IPS-18a (cell line): ENCODE measurements around the gene VPS13D.

Experiments
- H3K27ac ChIP-seq: one replicate; pipeline ENCODE4 v1.5.1; 2013; ENCODE audit warnings: low read length
- H3K27me3 ChIP-seq: one replicate; pipeline ENCODE4 v1.6.1; 2013; ENCODE audit warnings: mild to moderate bottlenecking, low read length; ENCODE audit not compliant: control insufficient read depth, insufficient read depth
- H3K36me3 ChIP-seq: one replicate; pipeline ENCODE4 v1.6.1; 2013; ENCODE audit warnings: low read depth, low read length; ENCODE audit not compliant: control insufficient read depth
- H3K4me1 ChIP-seq: one replicate; pipeline ENCODE4 v1.6.1; 2013; ENCODE audit warnings: low read depth, low read length; ENCODE audit not compliant: control insufficient read depth
- H3K4me3 ChIP-seq: one replicate; pipeline ENCODE4 v1.5.1; 2013; ENCODE audit warnings: low read length
- H3K9ac ChIP-seq: one replicate; pipeline ENCODE4 v1.6.1; 2013; ENCODE audit warnings: mild to moderate bottlenecking, low read length, moderate library complexity
- H3K9me3 ChIP-seq: one replicate; pipeline ENCODE4 v1.6.1; 2013; ENCODE audit warnings: low read depth, low read length; ENCODE audit not compliant: control insufficient read depth

VPS13D gene

DNA sequence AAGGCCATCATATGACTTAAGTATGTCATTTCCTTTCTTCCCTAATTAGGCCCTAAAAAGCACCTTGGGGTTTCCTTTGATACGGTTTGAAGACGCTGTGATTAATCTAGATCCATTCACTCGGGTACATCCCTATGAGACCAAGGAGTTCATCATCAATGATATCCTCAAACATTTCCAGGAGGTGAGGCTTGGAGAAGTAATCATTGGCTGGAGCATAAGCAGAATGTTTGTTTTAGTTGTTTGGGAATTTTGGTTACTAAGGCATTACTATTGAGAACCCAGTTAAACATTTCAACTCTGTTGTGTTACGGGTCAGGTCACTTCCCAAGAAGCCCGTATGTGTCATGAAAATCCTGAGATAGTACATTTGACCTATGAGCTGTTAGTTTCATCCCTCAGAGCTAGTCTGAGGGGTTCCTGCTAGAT lies 185.2 kb downstream of the VPS13D start:
- Histone ChIP-seq H3K36me3 (no peaks in the 10 kb centered on the region), H3K27me3 (no peaks in the 10 kb centered on the region)

DNA sequence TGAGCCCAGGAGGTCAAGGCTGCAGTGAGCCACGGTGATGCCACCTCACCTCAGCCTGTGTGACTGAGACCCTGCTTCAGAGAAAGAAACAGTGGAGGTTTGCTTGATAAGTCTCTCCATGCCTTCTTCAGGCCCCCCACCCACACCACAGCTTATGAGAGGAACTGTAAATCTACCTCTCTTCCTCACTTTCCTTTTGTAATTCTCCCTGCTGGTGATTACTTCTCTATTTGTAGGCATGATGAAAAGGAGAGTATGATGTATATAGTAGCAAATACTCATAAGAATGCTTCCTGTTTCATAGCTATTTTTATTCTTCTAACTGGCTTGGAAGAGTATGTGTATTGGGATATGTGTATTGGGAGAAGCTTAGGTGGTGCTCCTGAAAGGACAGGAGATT lies 186.3 kb downstream of the VPS13D start:
- Histone ChIP-seq H3K36me3 (no peaks in the 10 kb centered on the region), H3K27ac (no peak overlapping the region), H3K4me3 (no peak overlapping the region), H3K9me3 (no peaks in the 10 kb centered on the region), H3K27me3 (no peaks in the 10 kb centered on the region), H3K4me1 (no peaks in the 10 kb centered on the region), H3K9ac (no peak overlapping the region)

More for the DNA sequence above, 185.2 kb downstream of the VPS13D start:
- H3K4me1 ChIP-seq: no peaks in the 10 kb centered on the region
- no peak overlapping the region for H3K27ac ChIP-seq
- H3K9me3 ChIP-seq: no peaks in the 10 kb centered on the region
- H3K4me3 ChIP-seq: no peak overlapping the region
- H3K9ac ChIP-seq: no peak overlapping the region

DNA sequence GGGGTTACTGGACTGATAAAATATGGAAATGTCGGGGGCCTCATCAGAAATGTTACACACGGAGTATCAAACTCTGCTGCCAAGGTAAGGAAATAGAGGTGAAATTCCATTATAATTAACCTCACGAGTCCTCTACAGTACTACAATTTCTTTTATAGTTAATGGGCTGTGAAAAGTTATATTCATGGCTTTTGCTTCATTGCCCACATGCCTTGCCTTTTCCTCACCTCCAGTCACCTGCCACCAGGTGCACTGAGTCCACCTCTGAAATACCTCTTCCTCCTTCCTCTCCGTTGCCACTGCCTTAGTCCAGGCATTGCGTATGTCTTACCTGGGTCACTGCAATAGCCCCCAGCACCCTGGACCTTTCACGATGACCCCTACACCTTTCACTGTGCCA lies 186.9 kb downstream of the VPS13D start:
- H3K36me3 ChIP-seq: no peaks in the 10 kb centered on the region
- no peak overlapping the region for H3K9ac ChIP-seq
- H3K9me3 ChIP-seq: no peaks in the 10 kb centered on the region
- no peak overlapping the region for H3K4me3 ChIP-seq
- no peaks in the 10 kb centered on the region for H3K27me3 ChIP-seq
- H3K4me1 ChIP-seq: no peaks in the 10 kb centered on the region
- H3K27ac ChIP-seq: no peak overlapping the region

- Histone ChIP-seq H3K4me1 (no peaks in the 10 kb centered on the region), H3K27ac (no peak overlapping the region), H3K9me3 (no peaks in the 10 kb centered on the region), H3K36me3 (no peaks in the 10 kb centered on the region), H3K4me3 (no peak overlapping the region), H3K27me3 (no peaks in the 10 kb centered on the region), H3K9ac (no peak overlapping the region)
Observed at GRCh38 chr1:12417389-12417788, 187.6 kb downstream of the VPS13D start.

DNA sequence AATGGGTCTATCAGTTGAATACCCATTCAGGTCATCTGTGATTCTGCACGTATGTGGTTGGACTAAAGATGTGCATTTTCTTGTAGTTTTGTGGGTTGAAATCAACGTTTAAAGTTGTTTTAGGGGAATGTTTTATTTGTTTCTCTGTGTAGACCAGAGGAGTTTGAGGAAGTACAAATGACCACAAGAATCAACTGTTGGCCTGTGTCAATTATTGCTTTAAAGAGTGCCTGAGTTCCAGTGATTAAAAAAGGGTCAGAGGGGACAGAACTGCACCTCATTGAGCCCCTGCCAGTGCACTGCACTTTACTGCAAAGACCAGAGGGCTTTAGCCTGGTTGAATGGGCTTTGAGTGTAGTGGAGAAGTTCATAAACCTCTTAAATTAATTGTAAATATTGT lies 190.3 kb downstream of the VPS13D start:
- Histone ChIP-seq H3K27me3 (no peaks in the 10 kb centered on the region), H3K9ac (no peak overlapping the region), H3K36me3 (no peaks in the 10 kb centered on the region)

DNA sequence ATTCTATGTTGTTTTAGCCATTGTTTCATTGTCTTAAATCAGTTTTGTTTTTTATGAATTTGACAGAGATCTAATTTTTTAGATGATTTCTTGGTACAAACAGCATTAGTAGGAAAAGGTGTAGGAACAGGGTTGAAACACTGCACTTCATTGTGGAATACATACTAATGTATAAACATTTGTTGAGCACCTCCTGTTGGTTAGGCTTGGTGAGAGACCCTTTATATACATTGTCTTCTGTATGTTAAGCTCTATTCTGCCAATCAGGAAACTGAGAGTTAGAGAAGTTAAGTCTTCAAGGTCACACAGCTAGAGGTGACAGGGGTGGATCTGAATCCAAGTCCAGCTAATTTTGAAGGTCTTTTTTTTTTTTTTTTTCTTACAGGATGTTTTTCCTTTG lies 192.7 kb downstream of the VPS13D start:
- no peaks in the 10 kb centered on the region for H3K27me3 ChIP-seq
- no peaks in the 10 kb centered on the region for H3K4me1 ChIP-seq
- no peaks in the 10 kb centered on the region for H3K36me3 ChIP-seq
- no peaks in the 10 kb centered on the region for H3K9me3 ChIP-seq
- no peak overlapping the region for H3K9ac ChIP-seq
- H3K27ac ChIP-seq: no peak overlapping the region
- H3K4me3 ChIP-seq: no peak overlapping the region

More for the DNA sequence above, 190.3 kb downstream of the VPS13D start:
- Histone ChIP-seq H3K4me3 (no peak overlapping the region), H3K4me1 (no peaks in the 10 kb centered on the region), H3K27ac (no peak overlapping the region), H3K9me3 (no peaks in the 10 kb centered on the region)

DNA sequence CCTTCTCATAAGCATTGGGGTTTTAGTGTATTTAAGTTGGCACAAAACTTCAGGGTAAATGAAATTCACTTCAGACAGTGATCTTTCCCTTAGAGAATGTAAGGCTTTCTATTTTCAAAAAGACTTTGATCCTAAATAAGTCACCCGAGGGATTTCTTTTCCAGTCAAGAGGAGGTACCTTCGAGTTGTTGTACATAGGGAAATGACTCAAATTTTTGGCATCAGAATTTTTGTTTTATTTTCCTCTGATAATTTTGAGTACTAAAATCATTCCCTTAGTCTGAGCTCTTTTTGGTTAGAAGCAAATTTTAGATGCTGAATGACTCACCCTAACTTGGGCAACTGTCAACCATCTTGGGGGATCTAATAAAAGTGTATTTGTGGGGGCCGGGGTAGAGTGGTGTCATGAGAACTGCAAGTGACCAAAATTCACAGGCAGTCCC lies 194.3 kb downstream of the VPS13D start:
- H3K36me3 ChIP-seq: no peaks in the 10 kb centered on the region
- H3K9ac ChIP-seq: no peak overlapping the region
- H3K4me3 ChIP-seq: no peak overlapping the region
- no peak overlapping the region for H3K27ac ChIP-seq
- H3K27me3 ChIP-seq: no peaks in the 10 kb centered on the region
- H3K9me3 ChIP-seq: no peaks in the 10 kb centered on the region
- H3K4me1 ChIP-seq: no peaks in the 10 kb centered on the region

- Histone ChIP-seq H3K4me1 (no peaks in the 10 kb centered on the region), H3K9ac (no peak overlapping the region), H3K4me3 (no peak overlapping the region), H3K36me3 (no peaks in the 10 kb centered on the region), H3K9me3 (no peaks in the 10 kb centered on the region), H3K27me3 (no peaks in the 10 kb centered on the region), H3K27ac (no peak overlapping the region)
Observed at GRCh38 chr1:12424793-12425192, 195.0 kb downstream of the VPS13D start.

DNA sequence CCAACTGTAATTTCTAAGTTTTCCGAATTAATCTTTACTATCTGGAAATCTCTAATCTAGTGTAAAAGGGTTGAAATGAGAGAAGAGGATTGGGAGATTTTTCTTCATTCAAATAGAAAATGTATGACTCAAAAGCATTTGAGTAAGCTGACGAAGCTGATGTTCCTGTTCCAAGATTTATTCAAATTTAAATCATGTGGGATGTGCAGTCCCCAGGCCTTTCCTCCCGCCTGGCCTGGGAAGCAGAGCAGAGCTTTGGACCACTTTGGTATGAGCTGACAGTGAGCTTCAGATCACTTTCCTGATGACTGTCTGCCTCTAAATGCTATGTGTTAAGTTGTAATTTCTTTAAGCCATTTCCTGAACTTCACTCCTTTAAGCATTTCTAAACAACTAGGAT lies 196.2 kb downstream of the VPS13D start:
- H3K27me3 ChIP-seq: no peaks in the 10 kb centered on the region
- no peaks in the 10 kb centered on the region for H3K4me1 ChIP-seq
- H3K9ac ChIP-seq: no peak overlapping the region
- H3K27ac ChIP-seq: no peak overlapping the region
- H3K4me3 ChIP-seq: no peak overlapping the region
- H3K9me3 ChIP-seq: no peaks in the 10 kb centered on the region
- no peaks in the 10 kb centered on the region for H3K36me3 ChIP-seq

DNA sequence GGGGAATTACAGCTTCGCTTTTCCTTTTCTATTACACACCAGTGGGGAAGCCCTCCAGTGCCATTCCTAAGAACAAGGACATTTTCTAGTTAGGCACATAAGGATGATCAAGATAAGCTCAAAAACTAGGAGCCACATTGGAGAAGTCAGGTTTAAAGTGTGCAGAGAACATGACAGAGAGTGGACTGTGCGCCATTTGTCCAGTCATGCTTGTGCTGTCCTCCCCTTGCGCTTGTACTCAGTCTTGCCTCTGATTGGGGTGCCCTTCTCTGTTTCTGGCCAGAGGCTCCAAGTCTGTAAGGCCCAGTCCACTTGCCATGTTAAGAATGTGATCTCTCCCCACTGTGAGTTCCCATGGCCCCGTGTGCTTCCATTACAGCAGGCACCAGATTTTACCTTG lies 198.5 kb downstream of the VPS13D start:
- Histone ChIP-seq H3K4me1 (no peaks in the 10 kb centered on the region), H3K9me3 (no peaks in the 10 kb centered on the region), H3K36me3 (no peaks in the 10 kb centered on the region), H3K9ac (no peak overlapping the region), H3K4me3 (no peak overlapping the region), H3K27me3 (no peaks in the 10 kb centered on the region), H3K27ac (no peak overlapping the region)

GRCh38 chr1:12430525-12430924 lies 200.7 kb downstream of the VPS13D start:
- H3K36me3 ChIP-seq: no peaks in the 10 kb centered on the region
- no peak overlapping the region for H3K4me3 ChIP-seq
- H3K9me3 ChIP-seq: no peaks in the 10 kb centered on the region
- H3K4me1 ChIP-seq: no peaks in the 10 kb centered on the region
- H3K27ac ChIP-seq: no peak overlapping the region
- no peaks in the 10 kb centered on the region for H3K27me3 ChIP-seq
- no peak overlapping the region for H3K9ac ChIP-seq

DNA sequence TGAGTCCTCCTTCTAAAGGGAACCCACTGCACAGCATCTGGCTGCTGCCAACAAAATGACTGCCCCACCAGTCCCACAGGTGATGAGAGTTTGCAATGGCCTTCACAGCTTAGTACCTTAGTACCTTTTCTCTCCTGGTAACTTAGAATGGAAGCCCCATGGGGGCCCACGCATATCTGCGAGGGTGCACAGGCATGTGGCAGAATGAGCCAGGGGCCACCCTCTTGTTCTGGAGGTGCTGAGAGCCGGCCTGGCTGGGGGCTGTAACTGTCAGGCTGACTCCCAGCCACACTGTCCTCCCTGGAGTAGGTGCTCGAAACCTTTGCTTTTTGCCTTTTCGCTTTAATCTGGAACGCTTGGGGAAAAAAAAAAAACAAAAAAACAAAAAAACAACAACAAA lies 203.1 kb downstream of the VPS13D start:
- Histone ChIP-seq H3K27me3 (no peaks in the 10 kb centered on the region), H3K4me1 (no peaks in the 10 kb centered on the region), H3K27ac (no peak overlapping the region), H3K9ac (no peak overlapping the region), H3K36me3 (no peaks in the 10 kb centered on the region), H3K9me3 (no peaks in the 10 kb centered on the region), H3K4me3 (no peak overlapping the region)
